KBM-7 (cell line): ENCODE measurements around the gene DPH3.

Experiments
- DNase-seq: peaks from one replicate; pipeline ENCODE4 v3.0.0-alpha.2; 2015
- in situ Hi-C: fragments of 300-500 bp; cut with MboI; formaldehyde crosslinking; loops from 2 replicates; pipeline ENCODE4 v1.14.3; 2020; ENCODE audit warnings: low sequenced_read_pairs, low pct_unique_long_range_greater_than_20kb, mixed read lengths

DPH3 gene

DNA sequence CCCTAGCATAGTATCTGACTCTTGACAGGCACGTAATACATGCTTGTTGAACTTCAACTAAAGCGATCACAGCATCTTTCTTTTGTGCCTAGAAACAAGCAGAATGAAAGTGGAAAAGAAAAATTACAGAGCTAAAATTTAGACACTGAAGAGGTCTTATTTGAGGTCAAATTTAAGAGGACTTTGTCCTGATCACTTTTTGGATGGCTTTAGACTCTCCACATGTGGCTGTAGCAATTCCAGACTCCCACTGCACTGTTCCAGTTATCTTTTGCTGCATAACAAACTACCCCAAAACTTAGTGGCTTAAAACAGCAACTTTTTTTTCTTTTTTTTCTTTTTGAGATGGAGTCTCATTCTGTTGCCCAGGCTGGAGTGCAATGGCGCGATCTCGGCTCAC is 23.5 kb downstream of the DPH3 start:
- in situ Hi-C loops = no loop called here
- DNase-seq = no peak

DNA sequence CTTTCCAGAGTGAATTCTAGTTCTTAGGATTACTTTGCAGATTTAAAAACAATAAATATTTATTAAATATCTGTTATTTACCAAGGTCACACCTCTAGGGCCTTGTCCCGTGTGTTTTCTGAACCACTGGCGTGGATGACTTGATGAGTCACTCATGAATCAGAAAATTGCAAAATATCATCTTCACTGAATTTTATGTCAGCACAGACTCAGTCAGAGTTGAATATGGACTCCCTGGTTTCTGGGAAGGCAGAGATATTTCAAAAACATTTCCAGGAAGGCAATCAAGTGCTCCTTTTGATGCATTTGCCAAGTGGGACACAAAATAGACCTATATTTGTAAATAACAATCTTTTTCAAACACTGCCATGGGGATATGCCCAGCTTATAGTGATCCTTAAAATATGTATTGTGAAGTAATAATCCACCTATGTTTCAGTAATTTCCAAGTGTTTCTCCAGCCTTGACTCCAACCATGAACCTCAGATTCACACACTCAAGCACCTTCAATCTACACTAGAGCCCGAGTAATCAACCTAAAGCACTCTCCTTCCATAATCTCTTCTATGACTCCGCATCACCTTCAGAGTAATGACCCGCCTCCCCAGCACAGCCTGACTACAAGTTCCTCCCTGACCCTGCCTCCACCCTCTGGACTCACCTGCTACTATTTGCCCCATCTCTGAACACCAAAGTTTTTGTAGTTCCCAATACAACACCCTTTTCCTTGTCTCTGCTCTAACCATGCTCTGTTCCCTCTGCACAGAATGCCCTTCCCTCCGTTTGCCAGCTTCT is 24.3 kb downstream of the DPH3 start:
- in situ Hi-C loops = no loop called here
- no peak for DNase-seq

DNA sequence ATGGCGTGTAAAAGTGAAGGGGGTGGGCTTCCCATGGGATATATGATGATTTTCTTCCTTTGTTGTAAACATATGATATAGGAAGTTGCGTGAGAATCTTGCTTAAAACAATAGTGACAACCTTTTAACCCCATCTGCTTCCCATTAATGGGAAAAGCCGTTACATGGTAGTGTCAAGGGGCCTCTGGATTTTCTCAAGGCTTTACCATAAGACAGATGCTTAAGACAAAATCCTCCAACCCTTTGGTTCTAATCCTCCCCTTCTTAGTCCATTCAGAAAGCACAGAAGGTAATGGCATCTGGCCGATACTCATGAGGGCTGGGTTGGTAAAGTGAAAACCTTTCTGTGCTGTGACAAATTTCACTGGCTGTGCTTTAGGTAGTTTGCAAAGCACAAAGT is 25.0 kb downstream of the DPH3 start:
- in situ Hi-C loops = no loop called here
- no peak for DNase-seq

DNA sequence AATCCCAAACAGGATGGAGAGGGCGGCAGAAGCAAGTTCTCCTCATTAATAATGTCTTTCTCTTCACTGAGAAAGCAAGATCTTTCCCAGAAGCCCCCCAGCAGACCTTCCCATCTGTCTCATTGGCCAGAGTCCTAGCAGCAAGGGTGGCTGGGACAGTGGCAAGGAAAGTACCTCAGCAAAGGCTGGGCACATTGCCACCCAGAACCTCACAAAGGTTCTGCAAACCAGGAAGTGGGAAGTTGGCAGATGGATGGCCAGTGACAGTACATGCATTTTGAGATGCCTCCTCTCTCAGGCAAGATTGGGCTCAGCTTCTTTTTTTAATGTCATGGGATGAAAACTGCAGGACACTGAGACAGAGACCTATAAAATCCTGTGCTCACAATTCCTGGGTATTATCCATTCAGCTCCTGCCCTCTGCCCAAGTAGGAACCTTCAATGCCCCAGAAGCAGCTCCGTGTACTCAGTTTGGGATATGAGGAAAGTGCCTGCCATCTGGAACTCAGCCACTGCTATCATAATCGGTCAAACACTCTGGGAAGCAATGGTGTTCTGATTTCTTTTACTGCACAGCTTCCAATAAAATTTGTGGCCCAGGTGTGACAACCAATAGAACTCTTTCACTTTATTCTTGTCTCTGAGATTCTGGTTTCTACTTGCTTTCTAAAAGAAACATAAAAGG is 25.5 kb downstream of the DPH3 start:
- DNase-seq = no peak
- in situ Hi-C loops = no loop called here

DNA sequence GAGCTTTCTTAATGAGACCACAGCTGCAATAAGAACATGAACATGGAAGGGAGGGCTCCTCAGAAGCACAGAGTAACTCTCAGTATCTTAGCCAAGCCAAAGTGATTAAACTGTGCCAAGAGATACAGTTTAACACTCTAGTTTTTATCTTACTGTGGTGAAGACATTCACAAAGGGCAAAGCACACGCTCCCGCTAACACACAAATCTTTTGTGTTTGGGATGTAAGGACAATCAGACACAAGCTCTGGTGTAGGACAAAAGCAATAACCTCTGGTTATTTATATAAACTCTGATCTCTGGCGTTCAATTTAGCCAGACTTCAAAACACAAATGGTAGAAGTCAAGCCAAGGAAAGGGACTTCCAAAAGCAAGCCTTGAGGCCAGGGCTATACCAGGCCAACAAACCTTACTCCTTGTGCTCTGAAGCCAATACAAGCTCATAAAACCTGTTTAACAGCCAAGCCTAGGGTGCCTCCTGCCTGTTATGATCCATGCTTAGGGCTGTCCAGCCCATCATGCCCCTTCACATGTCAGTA is 27.8 kb downstream of the DPH3 start:
- in situ Hi-C loops = no loop called here
- DNase-seq = no peak

DNA sequence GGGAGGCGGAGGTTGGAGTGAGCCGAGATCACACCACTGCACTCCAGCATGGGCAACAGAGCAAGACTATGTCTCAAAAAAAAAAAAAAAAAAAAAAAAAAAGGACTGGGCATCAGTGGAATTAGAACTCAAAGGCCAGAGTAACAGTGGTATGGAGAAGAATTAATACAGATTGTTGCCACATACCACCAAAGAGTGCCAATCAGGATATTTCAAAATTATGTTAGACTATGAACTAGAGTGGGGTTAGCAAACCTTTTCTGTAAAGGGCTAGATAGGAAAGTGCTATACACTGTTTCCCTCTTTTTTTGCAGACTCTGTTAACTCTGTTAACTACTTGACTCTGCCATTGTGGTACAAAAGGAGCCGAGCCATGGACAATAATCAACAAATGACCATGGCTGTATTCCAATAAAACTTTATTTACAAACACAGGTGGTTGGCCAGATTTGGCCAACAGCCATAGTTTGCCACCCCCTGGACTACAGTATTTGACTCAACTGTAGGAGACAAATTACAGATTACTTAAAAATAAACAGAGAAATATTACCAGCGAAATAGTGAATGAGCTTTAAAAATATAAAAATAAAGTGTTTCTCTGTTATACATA is 28.6 kb downstream of the DPH3 start:
- in situ Hi-C loops = no loop called here
- no peak for DNase-seq

DNA sequence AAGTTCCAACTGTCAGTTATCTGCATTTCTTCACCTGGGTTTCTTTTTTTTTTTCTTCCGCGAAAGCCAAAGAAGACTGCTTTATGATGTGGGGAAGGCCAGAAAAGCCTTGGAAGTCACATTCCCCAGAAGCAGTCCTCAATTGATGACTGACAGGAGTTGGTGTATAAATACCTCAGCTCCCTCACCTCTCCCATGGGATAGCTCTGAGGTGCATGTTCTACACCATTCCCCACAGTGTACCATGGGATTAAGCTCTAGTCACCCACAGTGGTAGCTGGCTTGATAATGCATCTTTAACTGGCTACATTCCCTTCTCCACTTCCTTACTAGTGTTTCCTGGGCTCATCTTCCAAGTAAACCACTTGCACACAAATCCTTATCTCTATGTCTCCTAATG is 30.5 kb downstream of the DPH3 start:
- in situ Hi-C loops = no loop called here
- DNase-seq = no peak

DNA sequence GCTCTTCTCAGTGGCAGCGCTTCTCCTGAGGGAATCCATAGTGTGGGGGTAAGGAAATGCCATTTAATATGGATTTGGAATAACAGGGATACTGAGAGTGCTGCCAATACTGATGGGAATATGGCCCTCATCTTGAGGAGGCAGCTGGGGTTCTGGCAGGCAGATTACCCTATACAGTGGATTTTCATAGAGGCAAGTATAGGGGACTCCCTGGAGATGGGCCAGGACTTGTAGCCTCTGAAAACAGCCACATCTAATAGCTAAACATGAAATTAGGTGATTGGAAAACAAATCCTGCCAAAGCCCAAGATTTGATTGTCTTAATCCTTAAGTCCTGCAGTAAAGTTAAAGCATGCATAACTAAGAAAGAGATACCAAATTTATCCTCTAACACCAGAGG is 30.9 kb downstream of the DPH3 start:
- in situ Hi-C loops = no loop called here
- no peak for DNase-seq

DNA sequence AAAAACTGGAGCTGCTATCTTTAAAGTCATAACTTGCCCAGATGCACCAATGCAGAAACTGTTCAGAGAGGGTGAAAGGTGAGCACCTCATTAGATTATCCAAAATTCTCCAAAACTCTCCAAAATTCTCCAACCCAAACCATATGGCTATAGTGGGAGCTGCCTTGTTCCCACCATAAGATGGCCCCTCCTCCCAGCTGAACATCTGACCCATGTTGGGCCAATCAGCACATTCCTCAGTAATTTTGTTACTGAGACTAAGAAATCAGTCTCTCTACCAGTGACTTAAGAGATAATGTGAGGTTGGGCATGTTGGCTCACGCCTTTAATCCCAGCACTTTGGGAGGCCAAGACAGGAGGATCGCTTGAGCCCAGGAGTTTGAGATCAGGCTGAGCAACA is 32.8 kb downstream of the DPH3 start:
- in situ Hi-C loops = no loop called here
- DNase-seq = no peak

DNA sequence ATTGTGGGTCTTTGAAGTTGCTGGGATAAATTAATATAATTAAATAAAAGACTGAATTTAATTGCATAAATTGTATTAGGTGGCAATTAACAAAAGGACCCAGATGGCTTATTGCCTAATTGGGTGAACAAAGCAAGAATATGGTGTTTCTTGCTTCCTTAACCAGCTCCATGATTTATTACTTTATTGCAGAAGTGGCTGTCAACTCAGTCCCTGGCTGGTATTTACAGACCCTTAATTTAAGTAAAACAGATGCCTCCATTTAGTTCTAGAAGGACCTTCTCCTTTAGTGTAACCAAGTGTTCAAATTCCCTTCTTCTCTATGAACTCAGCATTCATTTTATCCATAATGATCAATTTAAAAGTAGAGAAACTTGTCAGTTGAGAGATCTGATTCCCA is 35.1 kb downstream of the DPH3 start:
- in situ Hi-C loops = no loop called here

DNA sequence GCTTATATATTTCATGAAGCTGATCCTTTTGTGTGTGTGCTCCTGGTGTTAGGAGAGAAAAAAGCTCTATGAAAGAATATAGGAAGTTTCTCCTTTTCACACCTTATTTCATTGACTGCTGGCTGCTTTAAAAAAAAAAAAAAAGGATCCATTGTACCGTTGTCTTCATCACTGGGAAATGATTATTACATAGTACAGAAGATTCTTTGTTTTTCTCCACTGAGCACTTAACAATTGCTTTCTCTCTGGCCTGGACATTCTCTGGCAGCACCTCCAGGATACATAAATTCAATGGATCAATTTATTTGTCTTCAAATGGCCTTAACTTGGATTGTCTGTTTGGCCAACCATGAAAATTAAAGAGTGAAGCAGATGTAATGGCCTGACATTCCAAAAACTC is 37.2 kb downstream of the DPH3 start:
- in situ Hi-C loops = no loop called here
- no peak for DNase-seq

More for the DNA sequence above, 35.1 kb downstream of the DPH3 start:
- no peak for DNase-seq

DNA sequence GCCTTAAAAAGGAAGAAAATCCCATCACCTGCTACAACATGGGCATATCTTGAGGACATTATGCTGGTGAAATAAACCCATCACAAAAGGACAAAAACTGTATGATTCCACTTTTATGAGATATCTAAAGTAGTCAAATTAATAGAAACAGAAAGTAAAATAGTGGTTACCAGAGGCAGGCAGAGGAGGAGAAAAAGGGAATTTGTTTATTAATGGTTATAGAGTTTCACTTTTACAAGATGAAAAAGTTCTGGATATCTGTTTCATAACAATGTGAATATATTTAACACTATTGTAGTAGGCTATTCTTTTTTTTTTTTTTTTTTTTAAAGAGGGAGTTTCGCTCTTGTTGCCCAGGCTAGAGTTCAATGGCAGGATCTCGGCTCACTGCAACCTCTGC is 40.4 kb downstream of the DPH3 start:
- DNase-seq = no peak
- in situ Hi-C loops = no loop called here

DNA sequence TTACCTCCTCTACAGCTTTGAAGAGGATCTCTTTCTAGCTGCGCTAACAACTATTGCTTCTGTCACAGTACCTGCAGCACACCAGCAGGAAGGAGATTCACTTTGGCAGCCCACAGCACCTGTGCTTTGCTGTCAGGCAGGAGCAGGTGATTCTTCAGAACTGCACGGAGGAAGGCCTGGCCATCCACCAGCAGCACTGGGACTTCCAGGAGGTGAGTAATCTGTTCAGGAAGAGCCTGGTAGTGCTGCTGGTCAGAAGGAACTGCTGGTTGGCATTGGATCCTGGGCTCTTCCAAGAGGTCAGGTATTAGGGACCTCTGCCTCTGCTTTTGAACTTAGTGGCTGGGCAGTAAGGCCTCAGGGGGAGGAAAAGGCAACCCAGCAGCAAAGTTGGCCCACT is 42.2 kb downstream of the DPH3 start:
- DNase-seq = no peak
- in situ Hi-C loops = no loop called here

DNA sequence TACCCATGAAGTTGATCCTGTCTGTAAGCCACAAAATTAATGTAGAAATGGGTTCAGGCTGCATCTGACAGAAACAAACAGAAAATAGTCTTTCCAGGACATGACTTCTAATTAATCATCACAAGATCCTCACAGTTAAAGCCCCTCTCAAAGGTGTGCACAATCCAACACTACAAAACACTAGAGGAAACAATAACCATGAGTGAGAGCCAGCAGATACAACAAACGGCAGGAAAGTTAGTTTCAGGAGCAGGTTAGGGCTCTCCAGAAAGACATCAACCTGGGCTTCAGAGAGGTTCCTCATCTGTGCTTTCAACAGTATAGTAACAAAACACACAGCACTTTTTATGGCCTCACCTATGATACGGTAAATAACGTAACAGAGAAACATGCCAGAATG is 42.8 kb downstream of the DPH3 start:
- in situ Hi-C loops = no loop called here
- no peak for DNase-seq

DNA sequence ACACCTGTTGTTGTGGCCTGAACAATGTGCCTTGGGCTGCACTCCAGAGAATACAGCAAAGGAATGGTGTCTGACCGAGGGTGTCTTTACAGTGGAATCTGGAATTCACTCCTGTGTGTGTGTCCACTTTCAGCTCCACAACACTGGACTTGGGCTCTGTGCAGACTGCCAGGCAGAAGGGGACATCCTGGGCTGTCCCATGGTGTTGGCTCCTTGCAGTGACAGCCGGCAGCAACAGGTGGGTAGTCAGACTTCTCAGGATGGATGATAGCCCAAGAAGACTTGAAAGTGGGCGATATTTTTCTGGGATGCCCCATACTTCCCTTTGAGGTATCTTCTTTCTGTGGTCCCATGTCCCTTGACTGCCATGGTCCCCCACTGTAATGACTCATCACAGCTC is 45.0 kb downstream of the DPH3 start:
- in situ Hi-C loops = no loop called here
- no peak for DNase-seq

DNA sequence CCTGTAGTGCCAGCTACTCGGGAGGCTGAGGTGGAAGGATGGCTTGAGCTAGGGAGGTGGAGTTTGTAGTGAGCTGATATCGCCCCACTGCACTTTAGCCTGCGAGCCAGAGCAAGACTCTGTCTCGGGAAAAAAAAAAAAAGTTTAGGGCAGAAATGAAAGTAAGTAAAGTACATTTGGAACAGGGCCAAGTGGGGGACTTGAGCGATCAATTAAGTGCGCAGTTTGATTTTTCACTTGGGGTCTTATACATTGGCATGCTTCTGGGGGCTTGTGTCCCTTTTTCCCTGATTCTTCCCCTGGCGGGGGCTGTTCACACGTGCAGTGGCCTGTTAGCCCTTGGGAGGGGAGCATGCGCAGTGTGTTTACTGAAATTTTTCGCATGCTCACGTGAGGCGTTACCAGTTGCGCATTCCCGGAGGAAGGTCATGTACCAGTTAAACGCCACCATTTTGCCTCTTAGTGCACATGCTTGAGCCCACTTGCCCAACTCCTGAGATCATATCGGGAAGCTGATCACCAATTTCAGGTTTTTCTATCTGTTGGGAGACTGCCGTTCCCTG is 48.3 kb downstream of the DPH3 start:
- in situ Hi-C loops = no loop called here
- no peak for DNase-seq

DNA sequence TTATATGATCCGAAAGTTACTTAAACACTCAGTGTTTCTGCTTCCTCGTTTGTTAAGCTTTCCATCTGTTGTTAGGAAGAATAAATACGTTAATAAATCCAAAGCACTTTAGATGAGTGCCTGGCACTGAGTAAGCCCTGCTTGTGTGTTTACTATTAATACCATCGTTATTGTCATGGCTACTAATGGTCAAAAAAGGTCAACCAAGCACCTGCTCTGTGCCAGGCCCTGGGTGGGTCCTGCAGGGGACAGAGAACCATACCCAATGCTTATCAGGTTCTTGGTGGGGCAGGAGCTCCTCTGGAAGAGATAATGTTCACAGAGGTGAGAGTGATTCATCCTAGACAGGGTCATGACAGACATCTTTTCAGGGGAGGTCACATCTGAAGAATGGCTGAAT is 50.4 kb downstream of the DPH3 start:
- in situ Hi-C loops = no loop called here
- DNase-seq = no peak

DNA sequence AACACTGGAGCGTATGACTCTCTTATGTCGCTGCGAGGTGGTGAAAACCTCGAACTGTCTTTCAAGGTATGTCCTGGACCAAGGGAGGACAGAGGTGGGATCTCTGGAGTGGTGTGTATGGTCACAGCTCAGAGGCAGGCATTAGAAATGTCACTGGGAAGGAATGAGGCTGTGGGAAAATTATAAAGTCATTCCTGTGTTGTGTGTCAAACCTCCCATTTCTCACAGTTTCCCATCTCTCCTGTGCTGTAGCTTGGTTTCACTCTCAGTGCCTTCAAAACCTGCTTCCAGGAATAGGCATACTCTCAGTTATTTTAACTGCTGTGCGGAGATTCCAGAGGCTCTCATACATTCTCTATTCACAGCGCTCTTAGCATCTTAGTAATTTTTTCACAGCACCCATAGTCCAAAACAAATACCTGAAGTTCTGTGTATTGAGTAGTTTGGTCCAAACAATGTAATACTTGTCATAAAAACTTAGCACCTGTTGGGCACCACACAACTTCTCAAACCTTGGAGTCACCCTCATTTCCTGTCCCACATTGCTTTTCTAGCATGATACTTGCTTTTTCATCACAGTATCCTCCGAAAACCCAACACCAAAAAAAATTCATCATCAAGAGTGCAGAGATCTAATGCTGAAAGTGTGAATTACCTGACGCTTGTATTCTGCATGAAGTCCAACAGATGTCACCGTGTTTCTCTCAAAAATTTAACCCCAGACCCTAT is 53.4 kb downstream of the DPH3 start:
- in situ Hi-C loops = no loop called here

More for the DNA sequence above, 53.4 kb downstream of the DPH3 start:
- DNase-seq = no peak
